Trophoblast cell (in vitro differentiated cells and primary cell): Measurements from ENCODE around the gene ZBTB20.
"Not testable (repeated sequence)": the region's sequence is repeated elsewhere in the genome, so short reads cannot be mapped to it uniquely, and the experiment has no call there.

Experiments used
- DNase-seq, 2 donors: peaks; one replicate each; pipeline ENCODE4 v3.0.0-alpha.2; 2016
- H2AFZ ChIP-seq: 2 replicates; pipeline ENCODE4 v1.6.1; 2013; ENCODE audit warnings: low read length, moderate library complexity, mild to moderate bottlenecking; ENCODE audit not compliant: insufficient read depth, poor library complexity
- H2AK5ac ChIP-seq: 2 replicates; pipeline ENCODE4 v1.6.1; 2013; ENCODE audit warnings: mild to moderate bottlenecking, low read length
- H2BK120ac ChIP-seq: 2 replicates; pipeline ENCODE4 v1.6.1; 2013; ENCODE audit warnings: low read length, mild to moderate bottlenecking, moderate library complexity; ENCODE audit not compliant: insufficient read depth, poor library complexity
- H2BK12ac ChIP-seq: 2 replicates; pipeline ENCODE4 v1.6.1; 2013; ENCODE audit warnings: mild to moderate bottlenecking, low read length, moderate library complexity
- H2BK5ac ChIP-seq: 2 replicates; pipeline ENCODE4 v1.6.1; 2013; ENCODE audit warnings: low read length, low read depth, moderate library complexity, mild to moderate bottlenecking; ENCODE audit not compliant: poor library complexity
- H3K14ac ChIP-seq: 2 replicates; pipeline ENCODE4 v1.6.1; 2013; ENCODE audit warnings: mild to moderate bottlenecking, low read length
- H3K18ac ChIP-seq: 2 replicates; pipeline ENCODE4 v1.6.1; 2013; ENCODE audit warnings: mild to moderate bottlenecking, low read length
- H3K23ac ChIP-seq: 2 replicates; pipeline ENCODE4 v1.6.1; 2013; ENCODE audit warnings: low read length
- H3K27ac ChIP-seq: 2 replicates; pipeline ENCODE4 v1.5.1; 2013; ENCODE audit warnings: low read depth, mild to moderate bottlenecking, inconsistent platforms, low read length, moderate library complexity
- H3K27me3 ChIP-seq: 2 replicates; pipeline ENCODE4 v1.6.1; 2013; ENCODE audit warnings: inconsistent platforms, mild to moderate bottlenecking, low read length, moderate library complexity; ENCODE audit not compliant: insufficient read depth
- H3K36me3 ChIP-seq, 2 experiments: 1 replicate in 1 of 2; 2 replicates in 1 of 2; pipeline ENCODE4 v1.6.1; 2013; ENCODE audit warnings: low read length in 2 of 2, mild to moderate bottlenecking in 2 of 2, moderate library complexity in 1 of 2; ENCODE audit not compliant: insufficient read depth in 2 of 2, control insufficient read depth in 1 of 2
- H3K4ac ChIP-seq: 2 replicates; pipeline ENCODE4 v1.6.1; 2013; ENCODE audit warnings: low read depth, mild to moderate bottlenecking, low read length, moderate library complexity
- H3K4me1 ChIP-seq, 2 experiments: 1 replicate in 1 of 2; 2 replicates in 1 of 2; pipeline ENCODE4 v1.6.1; 2013; ENCODE audit warnings: low read length in 2 of 2, mild to moderate bottlenecking in 2 of 2, moderate library complexity in 1 of 2; ENCODE audit not compliant: insufficient read depth in 2 of 2, control insufficient read depth in 1 of 2
- H3K4me2 ChIP-seq: 2 replicates; pipeline ENCODE4 v1.6.1; 2013; ENCODE audit warnings: inconsistent platforms, mild to moderate bottlenecking, low read length, moderate library complexity
- H3K4me3 ChIP-seq: 2 replicates; pipeline ENCODE4 v1.5.1; 2013; ENCODE audit warnings: mild to moderate bottlenecking, low read depth, low read length, inconsistent platforms
- H3K79me1 ChIP-seq: one replicate; pipeline ENCODE4 v1.6.1; 2013; ENCODE audit warnings: low read length
- H3K79me2 ChIP-seq: 2 replicates; pipeline ENCODE4 v1.6.1; 2013; ENCODE audit warnings: low read length, mild to moderate bottlenecking; ENCODE audit not compliant: control insufficient read depth, insufficient read depth, poor library complexity
- H3K9ac ChIP-seq: 2 replicates; pipeline ENCODE4 v1.6.1; 2013; ENCODE audit warnings: mild to moderate bottlenecking, low read length
- H3K9me3 ChIP-seq: 2 replicates; pipeline ENCODE4 v1.6.1; 2013; ENCODE audit warnings: low read depth, mild to moderate bottlenecking, control low read depth, inconsistent platforms, low read length; ENCODE audit not compliant: insufficient read depth
- H4K12ac ChIP-seq: 2 replicates; pipeline ENCODE4 v1.6.1; 2013; ENCODE audit warnings: low read depth, mild to moderate bottlenecking, low read length, moderate library complexity
- H4K8ac ChIP-seq: 2 replicates; pipeline ENCODE4 v1.6.1; 2013; ENCODE audit warnings: low read depth, mild to moderate bottlenecking, low read length, moderate library complexity
- H4K91ac ChIP-seq: one replicate; pipeline ENCODE4 v1.6.1; 2013; ENCODE audit warnings: low read depth, mild to moderate bottlenecking, low read length, moderate library complexity
- WGBS: extraction: QIAGEN DNeasy Blood & Tissue Kit; methylation state at CpG from one replicate; pipeline ENCODE4 v1.1.7; 2013; ENCODE audit warnings: missing lambda C conversion rate; ENCODE audit not compliant: insufficient read length, insufficient coverage; ENCODE audit errors: extremely low coverage; 5-methylcytosine and 5-hydroxymethylcytosine counted together

Gene ZBTB20

DNA sequence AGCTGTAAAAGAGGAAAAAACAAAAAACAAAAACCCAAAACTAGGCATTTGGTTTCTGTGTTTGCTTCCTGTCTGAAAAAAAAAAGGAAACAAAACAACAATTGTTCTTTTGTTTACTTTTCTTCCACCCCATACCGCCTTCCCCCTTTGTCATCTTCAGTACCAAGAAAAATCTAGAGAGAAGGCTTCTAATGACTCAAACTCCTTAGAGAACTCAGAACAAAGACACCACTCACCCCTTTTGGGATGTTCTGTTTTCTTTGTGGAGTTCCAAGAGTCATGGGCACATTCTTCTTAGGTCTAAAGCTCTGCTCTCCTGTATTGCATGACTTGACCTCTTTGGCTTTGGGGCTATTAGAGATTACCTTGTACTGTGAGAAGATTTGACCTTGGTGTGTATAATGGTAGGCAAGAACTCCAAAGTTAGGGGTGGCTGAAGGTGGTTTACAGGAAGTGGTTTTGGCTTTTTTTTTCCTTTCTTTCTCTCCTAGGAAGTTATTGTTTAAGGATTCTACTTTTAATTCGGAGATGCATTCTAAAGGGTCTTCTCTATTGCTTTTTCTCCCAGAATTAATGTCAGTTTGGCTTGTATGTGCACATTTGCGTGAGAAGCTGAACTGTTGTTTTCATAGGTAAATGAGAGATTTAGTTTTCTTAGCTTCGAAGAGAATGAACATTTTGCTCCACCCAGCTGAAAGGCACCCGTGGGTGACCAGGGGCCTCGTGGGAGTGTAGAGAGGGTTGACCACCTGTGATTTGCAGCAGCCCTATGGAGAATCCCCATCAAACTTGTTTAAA, 39.5 kb upstream of the ZBTB20 start:
- Histone ChIP-seq H2BK5ac (no peak overlapping the region), H3K36me3 (no peaks in the 10 kb centered on the region), H3K4me2 (no peak overlapping the region), H3K79me2 (no peaks in the 10 kb centered on the region), H3K14ac (no peak overlapping the region), H3K9me3 (no peaks in the 10 kb centered on the region), H2AK5ac (no peak overlapping the region), H3K18ac (no peak overlapping the region), H4K8ac (no peak overlapping the region), H3K4ac (no peak overlapping the region), H3K4me1 (no peaks in the 10 kb centered on the region), H3K27me3 (no peaks in the 10 kb centered on the region), H3K4me3 (no peak overlapping the region), H3K27ac (no peak overlapping the region), H2BK12ac (no peak overlapping the region), H4K12ac (no peak overlapping the region), H4K91ac (no peak overlapping the region), H3K23ac (no peak overlapping the region), H3K9ac (no peak overlapping the region), H2AFZ (no peak overlapping the region), H2BK120ac (no peak overlapping the region), H3K79me1 (no peaks in the 10 kb centered on the region)
- no CpG with 5 or more reads among the region's 6 CpGs for WGBS
- DNase-seq, result no peak

DNA sequence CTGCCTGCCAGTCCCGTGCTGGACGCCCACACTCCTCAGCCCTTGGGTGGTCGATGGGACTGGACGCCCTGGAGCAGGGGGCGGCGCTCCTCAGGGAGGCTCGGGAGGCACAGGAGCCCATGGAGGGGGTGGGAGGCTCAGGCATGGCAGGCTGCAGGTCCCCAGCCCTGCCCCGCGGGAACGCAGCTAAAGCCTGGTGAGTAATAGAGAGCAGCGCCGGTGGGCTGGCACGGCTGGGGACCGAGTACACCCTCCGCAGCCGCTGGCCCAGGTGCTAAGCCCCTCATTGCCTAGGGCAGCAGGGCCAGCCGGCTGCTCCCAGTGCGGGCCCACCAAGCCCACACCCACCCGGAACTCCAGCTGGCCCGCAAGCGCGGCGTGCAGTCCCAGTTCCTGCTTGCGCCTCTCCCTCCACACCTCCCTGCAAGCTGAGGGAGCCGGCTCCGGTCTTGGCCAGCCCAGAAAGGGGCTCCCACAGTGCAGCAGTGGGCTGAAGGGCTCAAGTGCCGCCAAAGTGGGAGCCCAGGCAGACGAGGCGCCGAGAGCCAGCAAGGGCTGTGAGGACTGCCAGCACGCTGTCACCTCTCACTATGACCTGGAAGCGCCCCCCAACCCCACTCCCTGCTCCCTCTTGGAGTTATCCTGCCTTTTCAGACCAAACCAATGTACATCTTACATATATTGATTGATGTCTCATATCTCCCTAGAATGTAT, 37.9 kb upstream of the ZBTB20 start:
- not testable (repeated sequence) for H3K4ac ChIP-seq, H3K79me1 ChIP-seq, H3K9ac ChIP-seq, H2BK12ac ChIP-seq, H3K27ac ChIP-seq, H3K14ac ChIP-seq, H3K4me1 ChIP-seq, H2AK5ac ChIP-seq, H3K4me2 ChIP-seq, H2BK5ac ChIP-seq, H3K79me2 ChIP-seq, DNase-seq, H3K18ac ChIP-seq, H3K23ac ChIP-seq, H3K27me3 ChIP-seq, H3K4me3 ChIP-seq, H4K91ac ChIP-seq, H4K8ac ChIP-seq, H4K12ac ChIP-seq, H3K36me3 ChIP-seq, H2BK120ac ChIP-seq, H3K9me3 ChIP-seq, H2AFZ ChIP-seq
- no CpG with 5 or more reads among the region's 32 CpGs for WGBS

DNA sequence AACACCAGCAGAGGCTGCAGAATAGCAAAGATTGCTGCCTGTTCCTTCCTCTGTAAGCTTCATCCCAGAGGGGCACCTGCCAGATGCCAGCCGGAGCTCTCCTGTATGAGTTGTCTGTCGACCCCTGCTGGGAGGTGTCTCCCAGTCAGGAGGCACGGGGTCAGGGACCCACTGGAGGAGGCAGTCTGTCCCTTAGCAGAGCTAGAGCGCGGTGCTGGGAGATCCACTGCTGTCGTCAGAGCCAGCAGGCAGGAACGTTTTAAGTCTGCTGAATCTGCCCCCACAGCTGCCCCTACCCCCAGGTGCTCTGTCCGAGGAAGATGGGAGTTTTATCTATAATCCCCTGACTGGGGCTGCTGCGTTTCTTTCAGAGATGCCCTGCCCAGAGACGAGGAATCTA, 31.8 kb upstream of the ZBTB20 start:
- not testable (repeated sequence) for DNase-seq, H3K79me2 ChIP-seq, H2AFZ ChIP-seq, H3K14ac ChIP-seq, H2AK5ac ChIP-seq, H2BK12ac ChIP-seq, H3K9ac ChIP-seq, H4K8ac ChIP-seq, H3K18ac ChIP-seq, H3K79me1 ChIP-seq, H3K4me2 ChIP-seq, H2BK5ac ChIP-seq, H3K36me3 ChIP-seq, H3K23ac ChIP-seq, H2BK120ac ChIP-seq, H3K4me1 ChIP-seq, H3K27me3 ChIP-seq, H4K12ac ChIP-seq, H4K91ac ChIP-seq, H3K27ac ChIP-seq, H3K9me3 ChIP-seq, H3K4me3 ChIP-seq, H3K4ac ChIP-seq
- no CpG with 5 or more reads among the region's 10 CpGs for WGBS

DNA sequence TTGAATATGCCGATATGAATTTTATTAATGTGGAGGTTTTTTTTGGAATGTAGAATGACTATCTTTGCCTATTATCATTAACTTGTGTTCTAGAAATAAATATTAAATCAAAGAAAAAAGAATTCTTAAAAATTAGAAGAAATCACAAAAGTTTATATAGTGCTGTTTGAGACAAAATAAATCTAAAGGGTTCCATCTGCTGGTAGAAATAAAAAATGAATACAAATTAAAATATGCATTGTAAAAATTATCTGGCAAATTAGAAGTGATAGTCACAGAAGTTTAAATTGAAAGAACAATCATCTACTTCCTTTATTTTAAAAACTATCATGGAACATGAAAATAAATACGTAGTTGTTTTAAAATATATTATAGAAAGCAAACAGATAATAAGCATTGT, 22.7 kb upstream of the ZBTB20 start:
- H3K79me2 ChIP-seq, result no peaks in the 10 kb centered on the region
- H2BK5ac ChIP-seq, result no peak overlapping the region
- H3K4ac ChIP-seq, result no peak overlapping the region
- no peak overlapping the region for H4K91ac ChIP-seq
- 100% methylated on average over 1 of the region's 2 CpGs for WGBS
- no peaks in the 10 kb centered on the region for H3K79me1 ChIP-seq
- no peaks in the 10 kb centered on the region for H3K36me3 ChIP-seq
- H3K27ac ChIP-seq, result no peak overlapping the region
- no peak overlapping the region for H3K14ac ChIP-seq
- no peak overlapping the region for H3K4me3 ChIP-seq
- H3K23ac ChIP-seq, result no peak overlapping the region
- H3K18ac ChIP-seq, result no peak overlapping the region
- H4K12ac ChIP-seq, result no peak overlapping the region
- H3K9ac ChIP-seq, result no peak overlapping the region
- peak in 1 of 2 donors; percentile 2 for DNase-seq
- H2AFZ ChIP-seq, result no peak overlapping the region
- H2BK120ac ChIP-seq, result no peak overlapping the region
- H3K9me3 ChIP-seq, result no peaks in the 10 kb centered on the region
- no peak overlapping the region for H4K8ac ChIP-seq
- no peak overlapping the region for H2AK5ac ChIP-seq
- no peak overlapping the region for H3K4me2 ChIP-seq
- H3K4me1 ChIP-seq, result no peaks in the 10 kb centered on the region
- H3K27me3 ChIP-seq, result no peaks in the 10 kb centered on the region
- no peak overlapping the region for H2BK12ac ChIP-seq
